ENCODE measurements around the gene TSPO2.

Gene TSPO2

GRCh38 chr6:41078101-41078500, 35.8 kb downstream of the TSPO2 start:
- DNase-seq = no peak

GRCh38 chr6:41079080-41079479, 36.8 kb downstream of the TSPO2 start:
- no peak for DNase-seq

- DNase-seq = no peak
Measured at GRCh38 chr6:41080621-41081020, 38.4 kb downstream of the TSPO2 start.

GRCh38 chr6:41083072-41083471, 40.8 kb downstream of the TSPO2 start:
- no peak for DNase-seq

- DNase-seq = no peak
Measured at GRCh38 chr6:41085182-41085581, 42.9 kb downstream of the TSPO2 start.

- DNase-seq = no peak
Measured at GRCh38 chr6:41088451-41088850, 46.2 kb downstream of the TSPO2 start.

- no peak for DNase-seq
Measured at GRCh38 chr6:41090841-41091761, 48.8 kb downstream of the TSPO2 start.

- peak; percentile 30 for DNase-seq
Measured at GRCh38 chr6:41092421-41093140, 50.3 kb downstream of the TSPO2 start.

GRCh38 chr6:41093729-41094128, 51.5 kb downstream of the TSPO2 start:
- DNase-seq = no peak

Data from NCI-H2227 treated with DMSO at 0.1 percent for 48 hours (cell line).